GM12891 (cell line): ENCODE data around the gene ATP6V0A1.

Source experiments
- POLR2A ChIP-seq: IDR thresholded peaks from 2 replicates; pipeline ENCODE4 v1.6.1; 2011; ENCODE audit warnings: low read depth, low read length, control low read depth
- POLR2AphosphoS5 ChIP-seq: IDR thresholded peaks from 2 replicates; pipeline ENCODE4 v1.6.1; 2011; ENCODE audit warnings: low read depth, low read length, control low read depth
- POU2F2 ChIP-seq: IDR thresholded peaks from 2 replicates; pipeline ENCODE4 v1.6.1; 2011; ENCODE audit warnings: low read depth, mild to moderate bottlenecking, control low read depth, low read length, moderate library complexity
- SPI1 ChIP-seq: IDR thresholded peaks from 2 replicates; pipeline ENCODE4 v1.6.1; 2011; ENCODE audit warnings: low read depth, low read length, control low read depth
- TAF1 ChIP-seq: IDR thresholded peaks from 2 replicates; pipeline ENCODE4 v1.6.1; 2011; ENCODE audit warnings: low read depth, low read length, control low read depth

DNA sequence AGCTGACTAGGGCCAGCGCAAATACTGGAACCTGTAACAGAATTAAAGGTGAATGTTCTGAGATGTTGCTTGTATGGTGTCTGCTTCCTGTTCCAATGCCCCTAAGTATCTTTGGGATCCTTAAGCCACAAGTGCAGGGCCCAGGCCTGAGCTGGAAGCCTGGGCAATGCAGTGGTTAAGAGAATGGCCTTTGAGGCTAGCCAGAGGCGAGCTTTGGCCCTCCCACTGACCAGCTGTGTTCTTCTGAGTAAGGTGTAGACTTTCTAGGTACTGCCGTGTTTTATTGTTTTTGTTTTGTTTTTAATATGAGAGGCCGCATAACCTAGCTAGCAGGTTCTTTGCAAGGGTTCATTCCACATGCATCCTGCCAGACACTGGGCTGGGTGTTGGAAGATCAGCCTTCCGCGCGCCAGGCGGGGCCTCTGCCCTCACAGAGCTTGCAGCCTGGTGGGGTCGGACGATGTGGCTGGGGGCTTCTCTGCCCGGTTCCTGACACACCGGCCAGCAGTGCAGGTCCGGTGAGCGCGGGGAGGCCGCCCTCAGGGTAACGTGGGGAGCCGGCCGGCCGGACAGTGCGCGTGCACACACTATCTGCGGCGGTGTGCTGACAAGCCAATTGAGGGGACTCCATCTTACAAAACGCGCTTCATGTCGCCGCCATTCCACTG is 107.7 kb downstream of the ATP6V0A1 start:
- TF ChIP-seq POLR2A (no peak), POLR2AphosphoS5 (no peak), TAF1 (no peak), SPI1 (no peak), POU2F2 (no peak)
